Loucy (cell line): ENCODE results near the gene GAB1.

Experiments
- H2AFZ ChIP-seq: fragments of 200-600 bp; sonication (generic); 2 replicates; pipeline ENCODE4 v1.6.0; 2016; ENCODE audit warnings: antibody characterized with exemption, mild to moderate bottlenecking, low read length, moderate library complexity
- H3F3A ChIP-seq: fragments of 200-600 bp; 2 replicates; pipeline ENCODE4 v1.6.0; 2016; ENCODE audit warnings: antibody characterized with exemption, low read depth, mild to moderate bottlenecking
- H3K27me3 ChIP-seq: fragments of 200-600 bp; sonication (generic); 2 replicates; pipeline ENCODE4 v1.6.1; 2014; ENCODE audit warnings: low read length, mild to moderate bottlenecking; ENCODE audit not compliant: insufficient read depth, poor library complexity, severe bottlenecking
- H3K36me3 ChIP-seq: fragments of 200-600 bp; sonication (generic); 2 replicates; pipeline ENCODE4 v1.6.1; 2016; ENCODE audit warnings: low read length; ENCODE audit not compliant: insufficient read depth
- H3K4me1 ChIP-seq: fragments of 200-600 bp; sonication (generic); 2 replicates; pipeline ENCODE4 v1.5.1; 2014; ENCODE audit warnings: low read length, mild to moderate bottlenecking; ENCODE audit not compliant: insufficient read depth, poor library complexity, severe bottlenecking
- H3K4me2 ChIP-seq: fragments of 200-600 bp; sonication (generic); 2 replicates; pipeline ENCODE4 v1.6.0; 2014; ENCODE audit warnings: antibody characterized with exemption, low read length, low read depth, mild to moderate bottlenecking; ENCODE audit not compliant: poor library complexity, severe bottlenecking
- H3K4me3 ChIP-seq: fragments of 200-600 bp; sonication (generic); 2 replicates; pipeline ENCODE4 v1.5.1; 2014; ENCODE audit warnings: low read length, mild to moderate bottlenecking, mixed read lengths; ENCODE audit not compliant: poor library complexity, severe bottlenecking
- H3K79me2 ChIP-seq: fragments of 200-600 bp; sonication (generic); 2 replicates; pipeline ENCODE4 v1.6.1; 2014; ENCODE audit warnings: low read length; ENCODE audit not compliant: insufficient read depth
- H3K9ac ChIP-seq: fragments of 200-600 bp; sonication (generic); 2 replicates; pipeline ENCODE4 v1.6.0; 2014; ENCODE audit warnings: mild to moderate bottlenecking, low read depth, low read length, moderate library complexity; ENCODE audit not compliant: poor library complexity, severe bottlenecking
- H3K9me2 ChIP-seq: fragments of 200-600 bp; sonication (generic); replicated peaks from 2 replicates; pipeline ENCODE4 v1.6.1; 2016; ENCODE audit warnings: low read depth, low read length, mixed read lengths
- H3K9me3 ChIP-seq: fragments of 200-600 bp; sonication (generic); 2 replicates; pipeline ENCODE4 v1.6.1; 2014; ENCODE audit warnings: mild to moderate bottlenecking, antibody characterized with exemption, low read length, low read depth; ENCODE audit not compliant: insufficient read depth
- H4K20me1 ChIP-seq: fragments of 200-600 bp; sonication (generic); 2 replicates; pipeline ENCODE4 v1.6.0; 2014; ENCODE audit warnings: antibody characterized with exemption, low read length, mild to moderate bottlenecking; ENCODE audit not compliant: insufficient read depth, poor library complexity, severe bottlenecking
- CTCF ChIP-seq: fragments of 200-600 bp; sonication (generic); conservative IDR thresholded peaks from 2 replicates; pipeline ENCODE4 v1.5.1; 2014; ENCODE audit warnings: mild to moderate bottlenecking, antibody characterized with exemption, low read length
- EZH2phosphoT487 ChIP-seq: fragments of 200-600 bp; IDR thresholded peaks from 2 replicates; pipeline ENCODE4 v1.6.1; 2018; ENCODE audit warnings: antibody characterized with exemption, mild to moderate bottlenecking, moderate library complexity, borderline replicate concordance

The GAB1 gene

GRCh38 chr4:143339497-143339896 is 2.8 kb downstream of the GAB1 start:
- peaks cover 49% of the 10 kb centered on the region for H4K20me1 ChIP-seq
- H3K9me3 ChIP-seq, result no peaks in the 10 kb centered on the region
- H3K9me2 ChIP-seq, result no peaks in the 10 kb centered on the region
- peaks cover 56% of the 10 kb centered on the region for H3K4me1 ChIP-seq
- no peak for TF ChIP-seq CTCF
- TF ChIP-seq EZH2phosphoT487, result no peak
- H3K27me3 ChIP-seq, result no peaks in the 10 kb centered on the region
- H3F3A ChIP-seq, result no peaks in the 10 kb centered on the region
- H3K9ac ChIP-seq, result peak overlapping the region; percentile 18
- H3K36me3 ChIP-seq, result no peaks in the 10 kb centered on the region
- H3K4me3 ChIP-seq, result peak overlapping the region; percentile 79
- peak overlapping the region; percentile 73 for H3K4me2 ChIP-seq
- peaks cover 36% of the 10 kb centered on the region for H3K79me2 ChIP-seq
- H2AFZ ChIP-seq, result no peak overlapping the region

GRCh38 chr4:143341186-143341755 is 4.6 kb downstream of the GAB1 start:
- Histone ChIP-seq H3K9ac (peak overlapping the region; percentile 31), H3K9me3 (no peaks in the 10 kb centered on the region), H3K9me2 (no peaks in the 10 kb centered on the region), H4K20me1 (peaks cover 58% of the 10 kb centered on the region), H3F3A (no peaks in the 10 kb centered on the region), H3K27me3 (no peaks in the 10 kb centered on the region), H3K4me3 (peak overlapping the region; percentile 44), H2AFZ (no peak overlapping the region), H3K4me1 (peaks cover 69% of the 10 kb centered on the region), H3K36me3 (no peaks in the 10 kb centered on the region), H3K79me2 (peaks cover 36% of the 10 kb centered on the region), H3K4me2 (peak overlapping the region; percentile 73)
- TF ChIP-seq EZH2phosphoT487, result no peak
- TF ChIP-seq CTCF, result no peak

GRCh38 chr4:143343276-143343831 is 6.7 kb downstream of the GAB1 start:
- H3K9me2 ChIP-seq, result no peaks in the 10 kb centered on the region
- no peaks in the 10 kb centered on the region for H3K9me3 ChIP-seq
- H4K20me1 ChIP-seq, result peaks cover 46% of the 10 kb centered on the region
- no peaks in the 10 kb centered on the region for H3F3A ChIP-seq
- H3K4me1 ChIP-seq, result peaks cover 64% of the 10 kb centered on the region
- no peaks in the 10 kb centered on the region for H3K27me3 ChIP-seq
- peak overlapping the region; percentile 7 for H3K4me3 ChIP-seq
- H3K4me2 ChIP-seq, result peak overlapping the region; percentile 37
- peaks cover 20% of the 10 kb centered on the region for H3K79me2 ChIP-seq
- no peaks in the 10 kb centered on the region for H3K36me3 ChIP-seq
- no peak overlapping the region for H2AFZ ChIP-seq
- TF ChIP-seq EZH2phosphoT487 (no peak), CTCF (no peak)
- H3K9ac ChIP-seq, result no peak overlapping the region
